ENCODE data around the gene MRPS26. TPM values are rescaled to one million over a fixed set of nuclear protein-coding genes. Genes with fewer than 3 reads are reported as not detected.
"Not testable (repeated sequence)": the region's sequence is repeated elsewhere in the genome, so short reads cannot be mapped to it uniquely, and the experiment has no call there.

The MRPS26 gene
- total RNA-seq, 2 donors from 2014 or later, result 40.6 to 46.6 TPM

DNA sequence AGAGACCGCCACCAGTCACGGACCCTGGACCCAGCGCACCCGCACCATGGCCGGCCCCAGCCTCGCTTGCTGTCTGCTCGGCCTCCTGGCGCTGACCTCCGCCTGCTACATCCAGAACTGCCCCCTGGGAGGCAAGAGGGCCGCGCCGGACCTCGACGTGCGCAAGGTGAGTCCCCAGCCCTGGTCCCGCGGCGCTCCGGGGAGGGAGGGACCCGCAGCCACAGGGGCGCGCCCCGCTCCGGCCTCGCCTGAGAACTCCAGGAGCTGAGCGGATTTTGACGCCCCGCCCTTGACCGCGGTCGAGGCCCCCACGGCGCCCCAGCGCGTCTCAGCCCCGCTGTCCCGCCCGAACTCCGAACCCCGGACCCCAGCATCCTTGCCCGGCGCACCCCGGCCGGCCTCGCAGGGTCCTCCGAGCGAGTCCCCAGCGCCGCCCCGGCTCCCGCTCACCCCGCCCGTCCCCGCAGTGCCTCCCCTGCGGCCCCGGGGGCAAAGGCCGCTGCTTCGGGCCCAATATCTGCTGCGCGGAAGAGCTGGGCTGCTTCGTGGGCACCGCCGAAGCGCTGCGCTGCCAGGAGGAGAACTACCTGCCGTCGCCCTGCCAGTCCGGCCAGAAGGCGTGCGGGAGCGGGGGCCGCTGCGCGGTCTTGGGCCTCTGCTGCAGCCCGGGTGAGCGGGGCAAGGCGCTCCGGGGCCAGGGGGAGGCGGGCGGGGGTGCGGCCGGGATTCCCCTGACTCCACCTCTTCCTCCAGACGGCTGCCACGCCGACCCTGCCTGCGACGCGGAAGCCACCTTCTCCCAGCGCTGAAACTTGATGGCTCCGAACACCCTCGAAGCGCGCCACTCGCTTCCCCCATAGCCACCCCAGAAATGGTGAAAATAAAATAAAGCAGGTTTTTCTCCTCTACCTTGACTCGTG, 26.0 kb downstream of the MRPS26 start, which contains the start of gene OXT:
Gene OXT (plus strand): TSS at position 11 of the 920 bp plus-strand sequence. CDS start 36 bp downstream, at position 47.
- TF ChIP-seq, protein P1, sequence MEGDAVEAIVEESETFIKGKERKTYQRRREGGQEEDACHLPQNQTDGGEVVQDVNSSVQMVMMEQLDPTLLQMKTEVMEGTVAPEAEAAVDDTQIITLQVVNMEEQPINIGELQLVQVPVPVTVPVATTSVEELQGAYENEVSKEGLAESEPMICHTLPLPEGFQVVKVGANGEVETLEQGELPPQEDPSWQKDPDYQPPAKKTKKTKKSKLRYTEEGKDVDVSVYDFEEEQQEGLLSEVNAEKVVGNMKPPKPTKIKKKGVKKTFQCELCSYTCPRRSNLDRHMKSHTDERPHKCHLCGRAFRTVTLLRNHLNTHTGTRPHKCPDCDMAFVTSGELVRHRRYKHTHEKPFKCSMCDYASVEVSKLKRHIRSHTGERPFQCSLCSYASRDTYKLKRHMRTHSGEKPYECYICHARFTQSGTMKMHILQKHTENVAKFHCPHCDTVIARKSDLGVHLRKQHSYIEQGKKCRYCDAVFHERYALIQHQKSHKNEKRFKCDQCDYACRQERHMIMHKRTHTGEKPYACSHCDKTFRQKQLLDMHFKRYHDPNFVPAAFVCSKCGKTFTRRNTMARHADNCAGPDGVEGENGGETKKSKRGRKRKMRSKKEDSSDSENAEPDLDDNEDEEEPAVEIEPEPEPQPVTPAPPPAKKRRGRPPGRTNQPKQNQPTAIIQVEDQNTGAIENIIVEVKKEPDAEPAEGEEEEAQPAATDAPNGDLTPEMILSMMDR (IDR thresholded peaks at IDR 0.05), result no peak
- H3K27me3 ChIP-seq (replicated peaks; ENCODE audit: insufficient read depth), result peaks cover 6% of the 10 kb centered on the region
- H3K4me3 ChIP-seq, result peak within 1 kb of the TSS; percentile 71
- H3K9me3 ChIP-seq, result no peaks in the 10 kb centered on the region
- DNase-seq (ENCODE audit: low spot score) (no peak), ATAC-seq (ENCODE audit: insufficient number of reproducible peaks, low FRiP score, low read depth) (no peak)
- H3K27ac ChIP-seq, result no peak within 1 kb of the TSS
- peaks cover 7 to 8% of the 10 kb centered on the region in 2 donors for H3K4me1 ChIP-seq (ENCODE audit: control insufficient read depth in 1 of 2, low read depth in 2 of 2)
- H3K36me3 ChIP-seq, result no peaks in the 10 kb centered on the region

DNA sequence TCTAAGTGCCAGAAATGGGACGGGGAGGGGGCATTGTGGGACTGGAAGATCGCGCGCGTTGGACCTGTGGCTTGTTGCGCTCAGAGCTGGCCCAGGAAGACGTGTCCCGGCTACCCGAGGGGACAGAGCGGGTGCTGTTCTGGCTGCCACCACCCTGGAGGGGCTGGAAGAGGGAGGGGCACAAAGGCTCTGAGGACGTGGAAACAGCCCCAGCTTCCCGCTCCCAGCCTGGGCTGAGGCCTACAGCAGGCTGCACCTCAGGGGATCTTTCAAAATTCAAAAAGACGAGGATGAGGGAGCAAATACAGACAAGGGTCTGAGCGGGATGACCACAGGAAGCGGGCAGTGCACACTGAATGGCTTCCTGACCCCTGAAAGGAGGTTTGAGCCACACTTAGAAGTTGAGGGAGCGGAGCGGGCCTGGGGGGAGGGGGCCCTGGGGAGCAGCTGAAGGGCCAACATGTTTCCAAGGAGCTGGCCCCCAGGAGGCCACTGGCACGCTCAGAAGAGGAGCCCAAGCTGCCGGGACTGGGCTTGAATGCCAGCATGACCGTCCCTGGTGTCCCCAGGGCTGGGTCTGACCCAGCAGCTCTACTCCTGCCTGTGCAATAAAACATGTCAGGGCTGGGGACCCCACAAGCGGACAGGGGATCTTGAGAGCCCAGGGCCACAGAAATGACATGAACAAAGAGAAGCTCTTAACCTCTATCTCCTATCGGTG, 26.8 kb downstream of the MRPS26 start:
- TF ChIP-seq, protein P1 (IDR thresholded peaks at IDR 0.05), result no peak
- Histone ChIP-seq H3K27ac (no peak overlapping the region), H3K9me3 (no peaks in the 10 kb centered on the region), H3K27me3 (replicated peaks; ENCODE audit: insufficient read depth) (peaks cover 6% of the 10 kb centered on the region), H3K36me3 (no peaks in the 10 kb centered on the region), H3K4me1 (ENCODE audit: control insufficient read depth in 1 of 2, low read depth in 2 of 2) (peaks cover 7 to 8% of the 10 kb centered on the region in 2 donors), H3K4me3 (peak overlapping the region; percentile 71)
- DNase-seq (ENCODE audit: low spot score) (no peak), ATAC-seq (ENCODE audit: insufficient number of reproducible peaks, low FRiP score, low read depth) (no peak)

DNA sequence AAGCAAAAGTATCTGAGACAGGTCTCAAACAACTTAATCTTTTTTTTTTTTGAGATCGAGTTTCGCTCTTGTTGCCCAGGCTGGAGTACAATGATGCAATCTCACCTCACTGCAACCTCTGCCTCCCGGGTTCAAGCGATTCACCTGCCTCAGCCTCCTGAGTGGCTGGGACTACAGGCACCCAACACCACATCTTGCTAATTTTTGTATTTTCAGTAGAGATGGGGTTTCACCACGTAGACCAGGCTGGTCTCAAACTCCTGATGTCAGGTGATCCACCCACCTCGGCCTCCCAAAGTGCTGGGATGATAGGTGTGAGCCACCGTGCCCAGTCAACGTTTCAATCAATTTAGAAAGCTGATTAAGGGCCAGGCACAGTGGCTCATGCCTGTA, 27.4 kb downstream of the MRPS26 start:
- H3K27ac ChIP-seq; ATAC-seq (ENCODE audit: insufficient number of reproducible peaks, low FRiP score, low read depth); DNase-seq (ENCODE audit: low spot score); H3K9me3 ChIP-seq; H3K36me3 ChIP-seq; H3K4me3 ChIP-seq; H3K27me3 ChIP-seq (replicated peaks; ENCODE audit: insufficient read depth); H3K4me1 ChIP-seq (ENCODE audit: control insufficient read depth in 1 of 2, low read depth in 2 of 2): not testable (repeated sequence)

DNA sequence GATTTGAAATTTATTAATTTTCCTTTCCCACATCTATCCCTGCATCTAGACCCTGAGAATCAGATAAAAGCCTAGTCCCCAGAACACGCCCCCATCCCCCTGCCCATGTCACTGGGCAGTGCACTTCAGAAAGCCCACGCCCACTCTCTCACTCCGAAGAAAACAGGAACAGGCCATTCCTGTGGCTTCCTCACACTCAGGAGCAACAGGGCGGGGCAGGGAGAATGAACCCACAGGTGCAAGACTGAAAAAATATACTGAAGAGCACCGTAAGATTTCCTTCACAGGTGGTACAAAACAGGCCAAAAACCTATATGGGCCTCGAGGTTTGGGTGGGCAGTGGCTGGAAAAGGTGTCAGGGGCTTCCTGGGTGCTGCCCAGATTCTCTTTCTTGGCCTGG, 29.0 kb downstream of the MRPS26 start:
- TF ChIP-seq, protein P1 (IDR thresholded peaks at IDR 0.05), result no peak
- no peak overlapping the region for H3K4me3 ChIP-seq
- H3K9me3 ChIP-seq, result no peaks in the 10 kb centered on the region
- H3K4me1 ChIP-seq (ENCODE audit: control insufficient read depth in 1 of 2, low read depth in 2 of 2), result peaks cover 7 to 8% of the 10 kb centered on the region in 2 donors
- DNase-seq (ENCODE audit: low spot score) (no peak), ATAC-seq (ENCODE audit: insufficient number of reproducible peaks, low FRiP score, low read depth) (no peak)
- H3K27ac ChIP-seq, result no peak overlapping the region
- no peaks in the 10 kb centered on the region for H3K36me3 ChIP-seq
- H3K27me3 ChIP-seq (replicated peaks; ENCODE audit: insufficient read depth), result peaks cover 6% of the 10 kb centered on the region

DNA sequence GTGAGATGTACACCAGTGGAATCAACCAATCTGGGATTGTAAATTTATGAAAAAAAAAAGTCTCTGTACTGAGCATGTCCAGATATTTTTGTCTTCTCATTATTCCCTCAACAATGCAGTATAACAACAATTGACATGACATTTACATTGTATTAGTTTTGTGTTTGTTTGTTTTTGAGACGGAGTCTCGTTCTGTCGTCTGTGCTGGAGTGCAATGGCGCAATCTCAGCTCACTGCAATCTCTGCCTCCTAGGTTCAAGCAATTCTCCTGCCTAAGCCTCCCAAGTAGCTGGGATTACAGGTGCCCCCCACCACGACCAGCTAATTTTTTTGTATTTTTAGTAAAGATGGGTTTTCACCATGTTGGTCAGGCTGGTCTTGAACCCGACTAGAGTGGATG, 29.5 kb downstream of the MRPS26 start:
- not testable (repeated sequence) for ATAC-seq (ENCODE audit: insufficient number of reproducible peaks, low FRiP score, low read depth); H3K4me3 ChIP-seq; DNase-seq (ENCODE audit: low spot score); H3K27ac ChIP-seq; H3K4me1 ChIP-seq (ENCODE audit: control insufficient read depth in 1 of 2, low read depth in 2 of 2); H3K27me3 ChIP-seq (replicated peaks; ENCODE audit: insufficient read depth); H3K9me3 ChIP-seq; H3K36me3 ChIP-seq

DNA sequence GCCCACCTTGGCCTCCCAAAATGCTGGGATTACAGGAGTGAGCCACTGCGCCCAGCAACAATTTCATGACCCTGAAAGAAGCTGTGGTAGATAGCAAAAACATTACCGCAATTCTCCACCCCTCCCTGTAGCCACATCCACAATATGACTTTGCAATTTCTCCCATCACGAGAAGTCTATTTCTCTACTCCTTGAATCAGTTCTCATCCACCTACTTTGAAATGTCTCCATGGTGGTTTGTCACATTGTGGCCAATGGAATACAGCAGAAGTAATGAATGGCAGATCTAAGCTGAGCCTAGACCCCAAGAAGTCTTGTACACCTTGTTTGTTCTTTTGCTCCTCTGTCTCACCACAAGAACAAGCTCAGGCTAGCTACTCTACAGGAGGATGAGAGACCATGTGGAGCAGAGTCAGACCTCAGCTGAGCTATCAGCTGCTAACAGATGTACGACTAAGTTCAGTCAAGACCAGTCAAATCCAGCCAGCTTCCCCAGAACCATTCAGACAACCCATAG, 31.8 kb downstream of the MRPS26 start:
- TF ChIP-seq, protein P1 (IDR thresholded peaks at IDR 0.05), result no peak
- H3K4me3 ChIP-seq, result no peak overlapping the region
- peaks cover 4% of the 10 kb centered on the region for H3K27me3 ChIP-seq (replicated peaks; ENCODE audit: insufficient read depth)
- DNase-seq (ENCODE audit: low spot score) (no peak), ATAC-seq (ENCODE audit: insufficient number of reproducible peaks, low FRiP score, low read depth) (no peak)
- no peak overlapping the region for H3K27ac ChIP-seq
- H3K4me1 ChIP-seq (ENCODE audit: control insufficient read depth in 1 of 2, low read depth in 2 of 2), result peaks cover 3 to 18% of the 10 kb centered on the region in 2 donors
- H3K36me3 ChIP-seq, result no peaks in the 10 kb centered on the region
- H3K9me3 ChIP-seq, result no peaks in the 10 kb centered on the region

All from thoracic aorta (tissue), 2 donors.